Gastrocnemius medialis (tissue), 4 donors: Measurements from ENCODE around the gene SLC39A11. TPM values are rescaled to one million over a fixed set of nuclear protein-coding genes. Genes with fewer than 3 reads are reported as not detected.

Source experiments
- ATAC-seq, 2 donors: fragments of 150-250 bp; one replicate each; pipeline ENCODE4 v1.9.1; 2016
- DNase-seq, 2 donors: peaks; one replicate each; pipeline ENCODE4 v3.0.0-alpha.2; 2019
- H3K27ac ChIP-seq, 4 donors: fragments of 200-600 bp; sonication (generic); 1 replicate in 1 of 4; 2 replicates in 3 of 4; pipeline ENCODE4 v1.5.1; 2016 to 2018; ENCODE audit warnings: mild to moderate bottlenecking in 2 of 4, moderate library complexity in 1 of 4
- H3K27me3 ChIP-seq, 3 donors: fragments of 200-600 bp; sonication (generic) in 2 of 3; 1 replicate in 1 of 3; 2 replicates in 2 of 3; pipeline versions ENCODE4 v1.5.1 to v1.6.0; 2016 to 2019; ENCODE audit warnings: mild to moderate bottlenecking in 1 of 3, moderate library complexity in 1 of 3
- H3K36me3 ChIP-seq, 2 donors: fragments of 200-600 bp; sonication (generic) in 1 of 2; one replicate each; pipeline ENCODE4 v1.5.1; 2017 to 2018
- H3K4me1 ChIP-seq, 2 donors: fragments of 200-600 bp; sonication (generic) in 1 of 2; one replicate each; pipeline ENCODE4 v1.5.1; 2016 to 2017; ENCODE audit warnings: mild to moderate bottlenecking in 2 of 2
- H3K4me3 ChIP-seq, 4 donors: fragments of 200-600 bp; sonication (generic) in 3 of 4; 1 replicate in 1 of 4; 2 replicates in 3 of 4; pipeline ENCODE4 v1.5.1; 2016 to 2019; ENCODE audit warnings: mild to moderate bottlenecking in 2 of 4
- H3K9me3 ChIP-seq, 3 donors: fragments of 200-600 bp; sonication (generic) in 2 of 3; 1 replicate in 1 of 3; 2 replicates in 2 of 3; pipeline ENCODE4 v1.5.1; 2016 to 2019
- POLR2A ChIP-seq, 2 donors: fragments of 450-650 bp; IDR thresholded peaks; one replicate each; pipeline ENCODE4 v1.6.1; 2017; ENCODE audit warnings: antibody characterized with exemption in 2 of 2, mild to moderate bottlenecking in 2 of 2, moderate library complexity in 2 of 2
- in situ Hi-C, 4 donors: fragments of 200-750 bp; cut with MboI; loops; one replicate each; pipeline versions ENCODE4 v1.15.0 to v1.8.0; 2017; ENCODE audit warnings: low sequenced_read_pairs in 4 of 4
- intact Hi-C: fragments of 100-400 bp; cut with DNase I; formaldehyde crosslinking; loops from one replicate; pipeline ENCODE4 v1.15.1; 2023; ENCODE audit warnings: low total_unique reads
- total RNA-seq, 4 donors: library from RNA; depleted of rRNA; stranded (reverse); fragments of >200 nt; gene quantifications; one replicate each; pipeline versions ENCODE4 v1.1.0 to v1.2.3, GENCODE V29; 2016
- TF ChIP-seq, protein P1 (sequence below), 5 experiments: fragments of 450-650 bp in 3 of 5; fragments of 200-600 bp in 2 of 5; sonication (generic) in 2 of 5; IDR thresholded peaks in 4 of 5; conservative IDR thresholded peaks in 1 of 5; 1 replicate in 4 of 5; 2 replicates in 1 of 5; pipeline ENCODE4 v1.5.1; 2016 to 2019; ENCODE audit warnings: antibody characterized with exemption in 5 of 5, mild to moderate bottlenecking in 3 of 5, moderate library complexity in 3 of 5

The SLC39A11 gene
- total RNA-seq, 4 donors from 2014 or later = 7.6 to 28.4 (median 10.7) TPM

- TF ChIP-seq, protein P1, sequence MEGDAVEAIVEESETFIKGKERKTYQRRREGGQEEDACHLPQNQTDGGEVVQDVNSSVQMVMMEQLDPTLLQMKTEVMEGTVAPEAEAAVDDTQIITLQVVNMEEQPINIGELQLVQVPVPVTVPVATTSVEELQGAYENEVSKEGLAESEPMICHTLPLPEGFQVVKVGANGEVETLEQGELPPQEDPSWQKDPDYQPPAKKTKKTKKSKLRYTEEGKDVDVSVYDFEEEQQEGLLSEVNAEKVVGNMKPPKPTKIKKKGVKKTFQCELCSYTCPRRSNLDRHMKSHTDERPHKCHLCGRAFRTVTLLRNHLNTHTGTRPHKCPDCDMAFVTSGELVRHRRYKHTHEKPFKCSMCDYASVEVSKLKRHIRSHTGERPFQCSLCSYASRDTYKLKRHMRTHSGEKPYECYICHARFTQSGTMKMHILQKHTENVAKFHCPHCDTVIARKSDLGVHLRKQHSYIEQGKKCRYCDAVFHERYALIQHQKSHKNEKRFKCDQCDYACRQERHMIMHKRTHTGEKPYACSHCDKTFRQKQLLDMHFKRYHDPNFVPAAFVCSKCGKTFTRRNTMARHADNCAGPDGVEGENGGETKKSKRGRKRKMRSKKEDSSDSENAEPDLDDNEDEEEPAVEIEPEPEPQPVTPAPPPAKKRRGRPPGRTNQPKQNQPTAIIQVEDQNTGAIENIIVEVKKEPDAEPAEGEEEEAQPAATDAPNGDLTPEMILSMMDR (IDR thresholded peaks at IDR 0.05 in 4 of 5, conservative IDR thresholded peaks at IDR 0.05 in 1 of 5) = no peak
- no peak for TF ChIP-seq POLR2A (IDR thresholded peaks at IDR 0.05)
- Histone ChIP-seq H3K4me1 (peaks cover 0 to 16% of the 10 kb centered on the region in 2 donors), H3K27ac (no peak overlapping the region), H3K27me3 (no peaks in the 10 kb centered on the region), H3K4me3 (no peak overlapping the region), H3K36me3 (no peaks in the 10 kb centered on the region), H3K9me3 (no peaks in the 10 kb centered on the region)
- in situ Hi-C loops (no loop called here), intact Hi-C loops (no loop called here)
- no peak for ATAC-seq
- no peak for DNase-seq
Measured at GRCh38 chr17:73045724-73046123, 46.8 kb downstream of the SLC39A11 start.

GRCh38 chr17:73043686-73044581 is 48.6 kb downstream of the SLC39A11 start:
- Histone ChIP-seq H3K27ac (no peak overlapping the region), H3K27me3 (no peaks in the 10 kb centered on the region), H3K4me1 (peaks cover 0 to 16% of the 10 kb centered on the region in 2 donors), H3K4me3 (no peak overlapping the region), H3K36me3 (no peaks in the 10 kb centered on the region), H3K9me3 (no peaks in the 10 kb centered on the region)
- no peak for ATAC-seq
- no peak for DNase-seq
- in situ Hi-C loops = no loop called here
- intact Hi-C loops = no loop called here
- TF ChIP-seq POLR2A (IDR thresholded peaks at IDR 0.05) = no peak
- TF ChIP-seq, protein P1 (IDR thresholded peaks at IDR 0.05 in 4 of 5, conservative IDR thresholded peaks at IDR 0.05 in 1 of 5) = no peak

GRCh38 chr17:73042809-73043685 is 49.4 kb downstream of the SLC39A11 start:
- H3K36me3 ChIP-seq = no peaks in the 10 kb centered on the region
- in situ Hi-C loops = no loop called here
- ATAC-seq (peak; percentile 33 to 46), DNase-seq (no peak)
- no peak overlapping the region for H3K4me3 ChIP-seq
- no peaks in the 10 kb centered on the region for H3K27me3 ChIP-seq
- TF ChIP-seq, protein P1 (IDR thresholded peaks at IDR 0.05 in 4 of 5, conservative IDR thresholded peaks at IDR 0.05 in 1 of 5) = no peak
- TF ChIP-seq POLR2A (IDR thresholded peaks at IDR 0.05) = no peak
- peaks cover 0 to 16% of the 10 kb centered on the region in 2 donors for H3K4me1 ChIP-seq
- no peaks in the 10 kb centered on the region for H3K9me3 ChIP-seq
- no peak overlapping the region for H3K27ac ChIP-seq
- intact Hi-C loops = no loop called here

DNA sequence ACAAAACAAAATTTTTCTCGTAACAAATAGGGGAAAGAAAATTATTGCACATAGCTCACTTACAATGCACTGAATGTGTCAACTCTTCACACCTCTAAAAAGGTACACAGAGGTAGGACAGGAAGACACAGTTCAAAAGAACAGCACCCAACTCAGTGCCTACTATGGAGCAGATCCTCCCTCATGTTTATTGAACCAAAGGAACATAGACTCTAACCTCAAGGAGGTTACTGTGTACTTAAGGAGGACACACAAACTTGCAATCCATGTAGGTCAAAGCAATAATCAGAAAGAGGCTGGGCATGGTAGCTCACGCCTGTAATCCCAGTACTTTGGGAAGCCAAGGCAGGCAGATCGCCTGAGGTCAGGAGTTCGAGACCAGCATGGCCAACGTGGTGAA is 50.3 kb downstream of the SLC39A11 start:
- H3K36me3 ChIP-seq = no peaks in the 10 kb centered on the region

More for the DNA sequence above, 50.3 kb downstream of the SLC39A11 start:
- Histone ChIP-seq H3K27ac (no peak overlapping the region), H3K27me3 (no peaks in the 10 kb centered on the region), H3K4me3 (no peak overlapping the region), H3K9me3 (no peaks in the 10 kb centered on the region), H3K4me1 (peaks cover 4 to 16% of the 10 kb centered on the region in 2 donors)
- in situ Hi-C loops = no loop called here
- DNase-seq = no peak
- TF ChIP-seq, protein P1 (IDR thresholded peaks at IDR 0.05 in 4 of 5, conservative IDR thresholded peaks at IDR 0.05 in 1 of 5) = no peak
- TF ChIP-seq POLR2A (IDR thresholded peaks at IDR 0.05) = no peak
- no peak for ATAC-seq
- intact Hi-C loops = no loop called here
